ENCODE results near the gene POLN. TPM values are rescaled to one million over a fixed set of nuclear protein-coding genes. Genes with fewer than 3 reads are reported as not detected.

Gene POLN
- polyA plus RNA-seq, 1 donor (not counting 4 experiments of a cell fraction or from before 2014, with no cell fraction given), result 1.3 TPM

- H3K4me2 ChIP-seq (ENCODE audit: control insufficient read depth, extremely low read depth, insufficient read depth, low read depth, low read length), result no peak overlapping the region
Observed at GRCh38 chr4:2060611-2061185, 181.2 kb downstream of the POLN start.

GRCh38 chr4:2059726-2060602 is 182.0 kb downstream of the POLN start:
- no peak overlapping the region for H3K4me3 ChIP-seq (ENCODE audit: control insufficient read depth in 2 of 3, extremely low read depth in 1 of 3, insufficient read depth in 2 of 3, low read depth in 1 of 3, low read length in 3 of 3)
- TF ChIP-seq EZH2 (IDR thresholded peaks at IDR 0.05; ENCODE audit: low read length) (peak; percentile 77), CTCF (optimal IDR thresholded peaks at IDR 0.05 in 1 of 3, IDR thresholded peaks at IDR 0.05 in 1 of 3, conservative IDR thresholded peaks at IDR 0.05 in 1 of 3; ENCODE audit: extremely low read depth in 1 of 3, insufficient read depth in 2 of 3, low read length in 3 of 3) (no peak)
- FAIRE-seq (no peak), DNase-seq (ENCODE audit: low read depth, low spot score) (no peak)
- peaks cover 53% of the 10 kb centered on the region for H3K27me3 ChIP-seq (ENCODE audit: control insufficient read depth, extremely low read depth, insufficient read depth, low read length)
- dilution Hi-C loops (cut with MboI; ENCODE audit: extremely low pct_ligation_motif_present, low sequenced_read_pairs), result no loop called here
- no peak overlapping the region for H3K9ac ChIP-seq (ENCODE audit: control insufficient read depth, extremely low read depth, insufficient read depth, low read length)
- H3K79me2 ChIP-seq (ENCODE audit: control insufficient read depth, insufficient read depth, low read length), result no peaks in the 10 kb centered on the region
- no peaks in the 10 kb centered on the region for H4K20me1 ChIP-seq (ENCODE audit: control insufficient read depth, extremely low read depth, insufficient read depth, low read length)
- H3K27ac ChIP-seq (ENCODE audit: control insufficient read depth, insufficient read depth, low read length), result no peak overlapping the region
- no peaks in the 10 kb centered on the region for H3K9me3 ChIP-seq (ENCODE audit: control insufficient read depth, low read depth, low read length)
- no peaks in the 10 kb centered on the region for H3K36me3 ChIP-seq (ENCODE audit: control insufficient read depth in 2 of 2, extremely low read depth in 1 of 2, insufficient read depth in 2 of 2, low read length in 2 of 2)
- no peaks in the 10 kb centered on the region for H3K9me1 ChIP-seq (ENCODE audit: control insufficient read depth, extremely low read depth, insufficient read depth, low read length)
- no peak overlapping the region for H3K4me2 ChIP-seq (ENCODE audit: control insufficient read depth, extremely low read depth, insufficient read depth, low read depth, low read length)
- H3K4me1 ChIP-seq (ENCODE audit: control insufficient read depth, extremely low read depth, insufficient read depth, low read length), result no peaks in the 10 kb centered on the region
- no peak overlapping the region for H2AFZ ChIP-seq (ENCODE audit: control insufficient read depth, low read length)

More at GRCh38 chr4:2060611-2061185, 181.2 kb downstream of the POLN start:
- H3K4me1 ChIP-seq (ENCODE audit: control insufficient read depth, extremely low read depth, insufficient read depth, low read length), result no peaks in the 10 kb centered on the region
- H3K9ac ChIP-seq (ENCODE audit: control insufficient read depth, extremely low read depth, insufficient read depth, low read length), result no peak overlapping the region
- DNase-seq (ENCODE audit: low read depth, low spot score) (no peak), FAIRE-seq (no peak)
- no peaks in the 10 kb centered on the region for H3K9me3 ChIP-seq (ENCODE audit: control insufficient read depth, low read depth, low read length)
- H3K36me3 ChIP-seq (ENCODE audit: control insufficient read depth in 2 of 2, extremely low read depth in 1 of 2, insufficient read depth in 2 of 2, low read length in 2 of 2), result no peaks in the 10 kb centered on the region
- TF ChIP-seq EZH2 (IDR thresholded peaks at IDR 0.05; ENCODE audit: low read length) (peak; percentile 54), CTCF (optimal IDR thresholded peaks at IDR 0.05 in 1 of 3, IDR thresholded peaks at IDR 0.05 in 1 of 3, conservative IDR thresholded peaks at IDR 0.05 in 1 of 3; ENCODE audit: extremely low read depth in 1 of 3, insufficient read depth in 2 of 3, low read length in 3 of 3) (no peak)
- no peaks in the 10 kb centered on the region for H3K9me1 ChIP-seq (ENCODE audit: control insufficient read depth, extremely low read depth, insufficient read depth, low read length)
- dilution Hi-C loops (cut with MboI; ENCODE audit: extremely low pct_ligation_motif_present, low sequenced_read_pairs), result no loop called here
- H3K27me3 ChIP-seq (ENCODE audit: control insufficient read depth, extremely low read depth, insufficient read depth, low read length), result peaks cover 53% of the 10 kb centered on the region
- no peak overlapping the region for H2AFZ ChIP-seq (ENCODE audit: control insufficient read depth, low read length)
- H3K4me3 ChIP-seq (ENCODE audit: control insufficient read depth in 2 of 3, extremely low read depth in 1 of 3, insufficient read depth in 2 of 3, low read depth in 1 of 3, low read length in 3 of 3), result no peak overlapping the region
- H3K27ac ChIP-seq (ENCODE audit: control insufficient read depth, insufficient read depth, low read length), result no peak overlapping the region
- H4K20me1 ChIP-seq (ENCODE audit: control insufficient read depth, extremely low read depth, insufficient read depth, low read length), result no peaks in the 10 kb centered on the region
- H3K79me2 ChIP-seq (ENCODE audit: control insufficient read depth, insufficient read depth, low read length), result no peaks in the 10 kb centered on the region

Data from keratinocyte (primary cell).